Smooth muscle cell (in vitro differentiated cells): ENCODE data around the gene SEC14L5. TPM values are rescaled to one million over a fixed set of nuclear protein-coding genes. Genes with fewer than 3 reads are reported as not detected.

Experiments
- DNase-seq: peaks from one replicate; lab custom pipeline; 2025; ENCODE audit not compliant: unreplicated experiment; lab: John Stamatoyannopoulos, UW
- H2AFZ ChIP-seq: fragments of 200-600 bp; sonication (generic); 2 replicates; pipeline ENCODE4 v1.6.0; 2016; ENCODE audit warnings: antibody characterized with exemption, low read depth, mild to moderate bottlenecking
- H3F3A ChIP-seq: fragments of 200-600 bp; sonication (generic); 2 replicates; pipeline ENCODE4 v1.6.0; 2017; ENCODE audit warnings: antibody characterized with exemption, low read depth
- H3K27ac ChIP-seq: fragments of 200-600 bp; sonication (generic); 2 replicates; pipeline ENCODE4 v1.5.1; 2016; ENCODE audit warnings: low read depth, mild to moderate bottlenecking
- H3K27me3 ChIP-seq: fragments of 200-600 bp; sonication (generic); 2 replicates; pipeline ENCODE4 v1.6.1; 2016; ENCODE audit warnings: low read depth, mild to moderate bottlenecking
- H3K36me3 ChIP-seq: fragments of 200-600 bp; sonication (generic); 2 replicates; pipeline ENCODE4 v1.5.1; 2016; ENCODE audit warnings: low read depth
- H3K4me1 ChIP-seq: fragments of 200-600 bp; sonication (generic); 2 replicates; pipeline ENCODE4 v1.5.1; 2016; ENCODE audit warnings: low read depth
- H3K4me2 ChIP-seq: fragments of 200-600 bp; sonication (generic); 2 replicates; pipeline ENCODE4 v1.6.0; 2016; ENCODE audit warnings: mild to moderate bottlenecking
- H3K4me3 ChIP-seq: fragments of 200-600 bp; sonication (generic); 2 replicates; pipeline ENCODE4 v1.5.1; 2016; ENCODE audit warnings: mild to moderate bottlenecking
- H3K79me2 ChIP-seq: fragments of 200-600 bp; sonication (generic); 2 replicates; pipeline ENCODE4 v1.6.0; 2016; ENCODE audit warnings: low read depth, mild to moderate bottlenecking
- H3K9ac ChIP-seq: fragments of 200-600 bp; sonication (generic); 2 replicates; pipeline ENCODE4 v1.6.0; 2016; ENCODE audit warnings: low read depth
- H3K9me3 ChIP-seq: fragments of 200-600 bp; sonication (generic); replicated peaks from 2 replicates; pipeline ENCODE4 v1.5.1; 2016; ENCODE audit warnings: low read depth
- H4K20me1 ChIP-seq: fragments of 200-600 bp; sonication (generic); 2 replicates; pipeline ENCODE4 v1.6.0; 2016; ENCODE audit warnings: low read depth
- CTCF ChIP-seq: fragments of 200-600 bp; sonication (generic); IDR thresholded peaks from 2 replicates; pipeline ENCODE4 v1.5.1; 2017; ENCODE audit warnings: borderline replicate concordance, mild to moderate bottlenecking, antibody characterized with exemption; ENCODE audit not compliant: insufficient read depth, poor library complexity, severe bottlenecking
- WGBS: methylation state at CpG from one replicate; pipeline ENCODE4 v1.1.7; 2016; ENCODE audit warnings: low lambda C conversion rate; 5-methylcytosine and 5-hydroxymethylcytosine counted together
- polyA plus RNA-seq: library from polyadenylated mRNA; unstranded; fragments of >200 nt; fragmentation: Nextera tagmentation; extraction: Ambion mirVana; gene quantifications from 2 replicates; pipeline ENCODE4 v1.2.1, GENCODE V29; 2016
- total RNA-seq: library from RNA; depleted of rRNA; stranded (reverse); fragments of >200 nt; gene quantifications from 2 replicates; pipeline ENCODE4 v1.2.3, GENCODE V29; 2014

Gene SEC14L5
- total and polyA plus RNA-seq, 2 experiments from 2014 or later: not detected

- Histone ChIP-seq H3K9ac (no peak overlapping the region), H3F3A (no peaks in the 10 kb centered on the region), H3K4me2 (no peak overlapping the region), H3K27me3 (peaks cover 18% of the 10 kb centered on the region), H3K36me3 (no peaks in the 10 kb centered on the region), H4K20me1 (no peaks in the 10 kb centered on the region), H2AFZ (no peak overlapping the region), H3K79me2 (no peaks in the 10 kb centered on the region), H3K9me3 (no peaks in the 10 kb centered on the region), H3K27ac (no peak overlapping the region), H3K4me3 (no peak overlapping the region), H3K4me1 (no peaks in the 10 kb centered on the region)
- no peak for TF ChIP-seq CTCF
- DNase-seq: no peak
- 79% methylated on average over 20 of the region's 20 CpGs for WGBS
These were observed 24.1 kb downstream of the SEC14L5 start for GRCh38 chr16:4982056-4982867.

- Histone ChIP-seq H4K20me1 (no peaks in the 10 kb centered on the region), H3F3A (no peaks in the 10 kb centered on the region), H3K9me3 (no peaks in the 10 kb centered on the region), H3K9ac (no peak overlapping the region), H3K79me2 (no peaks in the 10 kb centered on the region), H3K4me3 (no peak overlapping the region), H3K27ac (no peak overlapping the region), H2AFZ (no peak overlapping the region), H3K4me1 (no peaks in the 10 kb centered on the region), H3K27me3 (peaks cover 36% of the 10 kb centered on the region), H3K36me3 (no peaks in the 10 kb centered on the region), H3K4me2 (no peak overlapping the region)
- TF ChIP-seq CTCF: no peak
- no peak for DNase-seq
- WGBS: 74% methylated on average over 5 of the region's 5 CpGs
These were observed 26.3 kb downstream of the SEC14L5 start for GRCh38 chr16:4984174-4984990.

- no peak overlapping the region for H3K4me3 ChIP-seq
- no peak overlapping the region for H2AFZ ChIP-seq
- H3F3A ChIP-seq: no peaks in the 10 kb centered on the region
- WGBS: 12% methylated on average over 8 of the region's 10 CpGs
- H3K4me2 ChIP-seq: no peak overlapping the region
- no peak overlapping the region for H3K9ac ChIP-seq
- H3K27ac ChIP-seq: no peak overlapping the region
- no peaks in the 10 kb centered on the region for H3K36me3 ChIP-seq
- no peaks in the 10 kb centered on the region for H4K20me1 ChIP-seq
- DNase-seq: no peak
- no peaks in the 10 kb centered on the region for H3K4me1 ChIP-seq
- peaks cover 36% of the 10 kb centered on the region for H3K27me3 ChIP-seq
- H3K79me2 ChIP-seq: no peaks in the 10 kb centered on the region
- no peaks in the 10 kb centered on the region for H3K9me3 ChIP-seq
- TF ChIP-seq CTCF: no peak
These were observed 29.1 kb downstream of the SEC14L5 start for GRCh38 chr16:4987250-4987579.
